H1 (cell line): Measurements from ENCODE around the gene C1orf210. TPM values are rescaled to one million over a fixed set of nuclear protein-coding genes. Genes with fewer than 3 reads are reported as not detected.

ENCODE experiments used
- CTCF ChIA-PET: fragments of 300-600 bp; sonication (Branson Sonifier 250); formaldehyde crosslinking; loops from one replicate; lab custom pipeline; 2021; ENCODE audit not compliant: partially characterized antibody; lab: Charles Lee
- POLR2A ChIA-PET: fragments of 300-600 bp; sonication (Branson Sonifier 250); formaldehyde crosslinking; loops from one replicate; lab custom pipeline; 2021; ENCODE audit warnings: inconsistent platforms; ENCODE audit not compliant: partially characterized antibody; lab: Charles Lee
- DNase-seq, 2 experiments: peaks; one replicate each; pipeline versions ENCODE4 v3.0.0 to v3.0.0-alpha.2; 2010 to 2022; ENCODE audit warnings: low spot score in 2 of 2, low read depth in 1 of 2, mixed read lengths in 1 of 2
- FAIRE-seq: peaks from 2 replicates; lab custom pipeline; 2011; peaks lifted over from hg19 to GRCh38; lab: Jason Lieb, UNC
- H2AFZ ChIP-seq: 2 replicates; pipeline ENCODE4 v1.8.1; 2012; ENCODE audit warnings: low read length, inconsistent platforms
- H2AK5ac ChIP-seq: 2 replicates; pipeline ENCODE4 v1.6.1; 2013; ENCODE audit warnings: low read depth, low read length
- H2BK120ac ChIP-seq: replicated peaks from 2 replicates; pipeline ENCODE3; 2013; ENCODE audit warnings: low read depth, low read length, inconsistent platforms
- H2BK12ac ChIP-seq: 2 replicates; pipeline ENCODE4 v1.6.1; 2013; ENCODE audit warnings: low read depth, low read length
- H2BK15ac ChIP-seq: 2 replicates; pipeline ENCODE4 v1.6.1; 2013; ENCODE audit warnings: low read length
- H2BK20ac ChIP-seq: 2 replicates; pipeline ENCODE4 v1.6.1; 2013; ENCODE audit warnings: low read length
- H2BK5ac ChIP-seq: 2 replicates; pipeline ENCODE4 v1.6.1; 2013; ENCODE audit warnings: low read depth, low read length
- H3K14ac ChIP-seq: 2 replicates; pipeline ENCODE4 v1.6.1; 2013; ENCODE audit warnings: inconsistent platforms; ENCODE audit not compliant: insufficient read length
- H3K18ac ChIP-seq: 2 replicates; pipeline ENCODE4 v1.6.1; 2013; ENCODE audit warnings: low read length; ENCODE audit errors: extremely low read depth
- H3K23ac ChIP-seq: 2 replicates; pipeline ENCODE4 v1.6.1; 2013; ENCODE audit warnings: inconsistent platforms; ENCODE audit not compliant: insufficient read length
- H3K23me2 ChIP-seq: 2 replicates; pipeline ENCODE4 v1.6.1; 2013; ENCODE audit warnings: low read depth, low read length
- H3K27ac ChIP-seq: 2 replicates; pipeline ENCODE4 v1.6.1; 2011; ENCODE audit warnings: low read depth, low read length, inconsistent platforms
- H3K27me3 ChIP-seq, 4 experiments: replicated peaks in 1 of 4; 1 replicate in 1 of 4; 2 replicates in 3 of 4; pipeline versions ENCODE4 v1.6.1 to v1.8.1; 2011 to 2013; ENCODE audit warnings: low read length in 3 of 4, mild to moderate bottlenecking in 3 of 4, inconsistent platforms in 2 of 4, mixed read lengths in 2 of 4, moderate library complexity in 1 of 4; ENCODE audit not compliant: control insufficient read depth in 3 of 4, insufficient read depth in 3 of 4; ENCODE audit errors: extremely low read depth in 1 of 4
- H3K36me3 ChIP-seq, 4 experiments: 2 replicates each; pipeline versions ENCODE4 v1.6.1 to v1.8.1; 2011 to 2013; ENCODE audit warnings: mild to moderate bottlenecking in 4 of 4, low read length in 3 of 4, moderate library complexity in 2 of 4, control low read depth in 1 of 4, inconsistent platforms in 1 of 4; ENCODE audit not compliant: insufficient read depth in 4 of 4, control insufficient read depth in 2 of 4
- H3K4ac ChIP-seq: replicated peaks from 2 replicates; pipeline ENCODE3; 2013; ENCODE audit warnings: low read length, low read depth, mixed read lengths, inconsistent platforms; ENCODE audit not compliant: insufficient read length
- H3K4me1 ChIP-seq, 4 experiments: replicated peaks in 1 of 4; 1 replicate in 1 of 4; 2 replicates in 3 of 4; pipeline versions ENCODE4 v1.6.1 to v1.8.1; 2011 to 2013; ENCODE audit warnings: low read length in 3 of 4, inconsistent platforms in 2 of 4, mixed read lengths in 1 of 4; ENCODE audit not compliant: insufficient read depth in 4 of 4, control insufficient read depth in 3 of 4
- H3K4me2 ChIP-seq, 2 experiments: 2 replicates each; pipeline versions ENCODE4 v1.6.1 to v1.8.1; 2011 to 2013; ENCODE audit warnings: low read depth in 2 of 2, low read length in 2 of 2, control low read depth in 1 of 2, inconsistent platforms in 1 of 2, mild to moderate bottlenecking in 1 of 2; ENCODE audit not compliant: insufficient read depth in 1 of 2
- H3K4me3 ChIP-seq, 4 experiments: fragments of 200-600, 300-600 bp in 1 of 4; sonication (generic), shearing (Covaris generic), sonication (Bioruptor Twin) in 1 of 4; 2 replicates each; pipeline versions ENCODE4 v1.5.1 to v1.8.1; 2011 to 2016; ENCODE audit warnings: low read length in 4 of 4, low read depth in 3 of 4, control low read depth in 2 of 4, inconsistent platforms in 2 of 4, mild to moderate bottlenecking in 2 of 4, mixed read lengths in 1 of 4, moderate library complexity in 1 of 4; ENCODE audit not compliant: insufficient read depth in 2 of 4; ENCODE audit errors: extremely low read depth in 1 of 4
- H3K56ac ChIP-seq: replicated peaks from 2 replicates; pipeline ENCODE3; 2013; ENCODE audit warnings: low read depth, mild to moderate bottlenecking, mixed read lengths, low read length, inconsistent platforms; ENCODE audit not compliant: insufficient read length
- H3K79me1 ChIP-seq: 2 replicates; pipeline ENCODE4 v1.6.1; 2013; ENCODE audit warnings: low read depth, low read length, control low read depth
- H3K79me2 ChIP-seq, 2 experiments: 2 replicates each; pipeline versions ENCODE4 v1.6.1 to v1.8.1; 2012 to 2013; ENCODE audit warnings: low read length in 2 of 2, mild to moderate bottlenecking in 2 of 2, inconsistent platforms in 1 of 2; ENCODE audit not compliant: insufficient read depth in 2 of 2, control insufficient read depth in 1 of 2
- H3K9ac ChIP-seq, 4 experiments: replicated peaks in 1 of 4; 1 replicate in 1 of 4; 2 replicates in 3 of 4; pipeline versions ENCODE4 v1.6.1 to v1.8.1; 2011 to 2013; ENCODE audit warnings: low read depth in 3 of 4, low read length in 3 of 4, control low read depth in 2 of 4, mild to moderate bottlenecking in 2 of 4, moderate library complexity in 2 of 4, inconsistent platforms in 1 of 4; ENCODE audit errors: extremely low read depth in 1 of 4
- H3K9me3 ChIP-seq, 2 experiments: 2 replicates each; pipeline versions ENCODE4 v1.6.1 to v1.8.1; 2012 to 2013; ENCODE audit warnings: mild to moderate bottlenecking in 2 of 2, moderate library complexity in 2 of 2, control low read depth in 1 of 2, inconsistent platforms in 1 of 2, low read depth in 1 of 2, low read length in 1 of 2, mixed read lengths in 1 of 2; ENCODE audit not compliant: insufficient read depth in 2 of 2
- H4K20me1 ChIP-seq, 2 experiments: replicated peaks in 1 of 2; 2 replicates each; pipeline versions ENCODE3 to v1.8.1; 2011 to 2013; ENCODE audit warnings: inconsistent platforms in 2 of 2, low read length in 2 of 2, mild to moderate bottlenecking in 1 of 2; ENCODE audit not compliant: insufficient read depth in 2 of 2, control insufficient read depth in 1 of 2
- H4K5ac ChIP-seq: 2 replicates; pipeline ENCODE4 v1.6.1; 2013; ENCODE audit warnings: low read length, low read depth, mixed read lengths, inconsistent platforms; ENCODE audit not compliant: insufficient read length
- H4K8ac ChIP-seq: 2 replicates; pipeline ENCODE4 v1.8.0; 2013; ENCODE audit warnings: mild to moderate bottlenecking, moderate library complexity, low read length, inconsistent platforms; ENCODE audit not compliant: insufficient read depth; ENCODE audit errors: extremely low read depth
- H4K91ac ChIP-seq: replicated peaks from 2 replicates; pipeline ENCODE3; 2013; ENCODE audit warnings: low read length, mixed read lengths, inconsistent platforms; ENCODE audit not compliant: insufficient read length
- CEBPB ChIP-seq: IDR thresholded peaks from 2 replicates; pipeline ENCODE4 v1.6.1; 2012; ENCODE audit warnings: low read depth, low read length
- CHD1 ChIP-seq: IDR thresholded peaks from 2 replicates; pipeline ENCODE4 v1.6.1; 2012; ENCODE audit warnings: low read depth, low read length, improper control_type of control experiment
- CHD2 ChIP-seq: IDR thresholded peaks from 2 replicates; pipeline ENCODE4 v1.6.1; 2012; ENCODE audit warnings: low read length, improper control_type of control experiment
- EP300 ChIP-seq, 2 experiments: IDR thresholded peaks; 1 replicate in 1 of 2; 2 replicates in 1 of 2; pipeline ENCODE4 v1.6.1; 2011 to 2012; ENCODE audit warnings: low read depth in 2 of 2, low read length in 2 of 2, mild to moderate bottlenecking in 2 of 2, borderline replicate concordance in 1 of 2, inconsistent platforms in 1 of 2, moderate library complexity in 1 of 2
- POLR2AphosphoS5 ChIP-seq: IDR thresholded peaks from 2 replicates; pipeline ENCODE4 v1.6.1; 2011; ENCODE audit warnings: low read depth, low read length
- RAD21 ChIP-seq, 2 experiments: IDR thresholded peaks in 1 of 2; conservative IDR thresholded peaks in 1 of 2; 2 replicates each; pipeline ENCODE4 v1.6.1; 2011; ENCODE audit warnings: low read depth in 2 of 2, low read length in 2 of 2, improper control_type of control experiment in 1 of 2, inconsistent platforms in 1 of 2, mild to moderate bottlenecking in 1 of 2, moderate library complexity in 1 of 2
- SIX5 ChIP-seq: IDR thresholded peaks from 2 replicates; pipeline ENCODE4 v1.6.1; 2011; ENCODE audit warnings: mild to moderate bottlenecking, low read depth, low read length
- TAF7 ChIP-seq: optimal IDR thresholded peaks from 2 replicates; pipeline ENCODE3; 2011; ENCODE audit warnings: low read depth, mild to moderate bottlenecking, inconsistent platforms, low read length, moderate library complexity, borderline replicate concordance
- WGBS, 2 experiments: shearing (Covaris generic) in 1 of 2; methylation state at CpG; one replicate each; pipeline versions ENCODE4 v1.1.6 to v1.1.7; 2013 to 2015; ENCODE audit warnings: low lambda C conversion rate in 2 of 2, mixed read lengths in 2 of 2, inconsistent platforms in 1 of 2, low coverage in 1 of 2, missing lambda C conversion rate in 1 of 2; ENCODE audit not compliant: insufficient replicate concordance in 2 of 2, insufficient coverage in 1 of 2, insufficient read length in 1 of 2; ENCODE audit errors: extremely low coverage in 1 of 2, missing lambda C conversion rate in 1 of 2; 5-methylcytosine and 5-hydroxymethylcytosine counted together
- polyA plus RNA-seq, 7 experiments: library from polyadenylated mRNA; depleted of rRNA in 3 of 7; stranded (reverse) in 5 of 7; unstranded in 2 of 7; fragments of >200 nt in 5 of 7; fragments of 200-250 nt in 2 of 7; gene quantifications; 1 replicate in 5 of 7; 2 replicates in 1 of 7; 4 replicates in 1 of 7; pipeline versions ENCODE4 v1.2.1 to v1.2.3, GENCODE V29; 2011 to 2013; ENCODE audit warnings: missing spikeins in 2 of 7, mixed read lengths in 2 of 7
- total RNA-seq: library from RNA; stranded (reverse); fragmentation: NEBNext Ultra II Directional; extraction: Animal tissue kit (Norgen Biotek cat#: 25700); gene quantifications from 2 replicates; pipeline ENCODE4 v1.2.1, GENCODE V29; 2021
- TF ChIP-seq, protein P1 (sequence below): IDR thresholded peaks from 2 replicates; pipeline ENCODE4 v1.6.1; 2012; ENCODE audit warnings: low read length, inconsistent platforms
- TF ChIP-seq, protein P2 (sequence below): IDR thresholded peaks from 2 replicates; pipeline ENCODE4 v1.6.1; 2012; ENCODE audit warnings: inconsistent platforms

The C1orf210 gene
- total and polyA plus RNA-seq, 2 of the 8 experiments (the other 6 are each of a cell fraction or from before 2014, with no cell fraction given): 12.0 to 27.9 TPM

DNA sequence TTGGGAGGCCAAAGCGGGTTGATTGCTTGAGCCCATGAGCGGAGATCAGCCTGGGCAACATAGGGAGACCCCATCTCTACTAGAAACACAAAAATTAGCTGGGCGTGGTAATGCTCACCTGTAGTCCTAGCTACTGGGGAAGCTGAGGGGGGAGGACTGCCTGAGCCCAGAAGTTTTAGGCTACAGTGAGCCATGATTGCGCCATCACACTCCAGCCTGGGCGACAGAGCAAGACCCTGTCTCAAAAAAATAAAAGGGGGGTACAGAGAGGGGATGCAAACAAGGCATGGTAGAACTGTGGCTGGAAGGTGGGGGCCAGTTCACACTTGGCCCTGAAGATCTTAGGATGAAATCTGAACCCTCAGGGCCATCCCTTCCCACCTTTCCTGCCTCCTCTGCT, 1.2 kb upstream of the C1orf210 start:
- Histone ChIP-seq H2BK15ac (peak overlapping the region; percentile 81; the same call in 1 of the 2 replicates), H4K91ac (no peak overlapping the region), H3K79me2 (no peaks in the 10 kb centered on the region), H3K79me1 (no peaks in the 10 kb centered on the region; the same call in none of the 2 replicates), H3K56ac (no peak overlapping the region), H3K4me1 (peaks cover 0 to 15% (median 12%) of the 10 kb centered on the region in 4 experiments; a peak in 6 of 7 replicates), H3K9ac (no peak overlapping the region), H2BK120ac (no peak overlapping the region), H4K5ac (no peak overlapping the region), H3K14ac (no peak overlapping the region), H3K4me3 (no peak overlapping the region), H3K4ac (no peak overlapping the region), H3K27ac (no peak overlapping the region), H2AK5ac (no peak overlapping the region), H2AFZ (no peak overlapping the region), H3K18ac (no peak overlapping the region), H2BK5ac (0 out of 2 replicates have a peak overlapping the region, but pooled peaks have one; percentile 52), H3K23me2 (peaks cover 3% of the 10 kb centered on the region; the same call in 1 of the 2 replicates), H2BK12ac (0 out of 2 replicates have a peak overlapping the region, but pooled peaks have one; percentile 60), H3K27me3 (no peaks in the 10 kb centered on the region; a peak in 1 of 7 replicates), H4K20me1 (no peaks in the 10 kb centered on the region), H3K23ac (no peak overlapping the region), H3K9me3 (no peaks in the 10 kb centered on the region), H3K4me2 (no peak overlapping the region; a peak in 1 of 4 replicates), H2BK20ac (no peak overlapping the region), H4K8ac (no peak overlapping the region), H3K36me3 (no peaks in the 10 kb centered on the region)
- CTCF ChIA-PET: interaction anchor here (1.2 to 3.8 kb wide), 17 partner anchors 8 to 104 kb away, joined by 3 to 26 read pairs (median 5); partner anchors contain the start of genes MED8, SZT2, TIE1 and TMEM125
- POLR2A ChIA-PET: interaction anchor here (1.3 to 2.1 kb wide), 3 partner anchors 8 to 13 kb away, joined by 3 to 15 read pairs (median 5); no protein-coding TSS in a partner anchor
- FAIRE-seq (no peak), DNase-seq (no peak)
- WGBS, 2 experiments: 89% methylated on average over 5 of the region's 5 CpGs; no CpG with 5 or more reads in 1 of the 2 experiments
- no peak for TF ChIP-seq TAF7
- TF ChIP-seq, protein P1, sequence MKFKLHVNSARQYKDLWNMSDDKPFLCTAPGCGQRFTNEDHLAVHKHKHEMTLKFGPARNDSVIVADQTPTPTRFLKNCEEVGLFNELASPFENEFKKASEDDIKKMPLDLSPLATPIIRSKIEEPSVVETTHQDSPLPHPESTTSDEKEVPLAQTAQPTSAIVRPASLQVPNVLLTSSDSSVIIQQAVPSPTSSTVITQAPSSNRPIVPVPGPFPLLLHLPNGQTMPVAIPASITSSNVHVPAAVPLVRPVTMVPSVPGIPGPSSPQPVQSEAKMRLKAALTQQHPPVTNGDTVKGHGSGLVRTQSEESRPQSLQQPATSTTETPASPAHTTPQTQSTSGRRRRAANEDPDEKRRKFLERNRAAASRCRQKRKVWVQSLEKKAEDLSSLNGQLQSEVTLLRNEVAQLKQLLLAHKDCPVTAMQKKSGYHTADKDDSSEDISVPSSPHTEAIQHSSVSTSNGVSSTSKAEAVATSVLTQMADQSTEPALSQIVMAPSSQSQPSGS: no peak
- no peak for TF ChIP-seq CEBPB
- no peak for TF ChIP-seq POLR2AphosphoS5
- no peak for TF ChIP-seq RAD21 (IDR thresholded peaks at IDR 0.05 in 1 of 2, conservative IDR thresholded peaks at IDR 0.05 in 1 of 2; ENCODE audit: low read depth in 2 of 2, low read length in 2 of 2)
- no peak for TF ChIP-seq CHD2
- TF ChIP-seq, protein P2, sequence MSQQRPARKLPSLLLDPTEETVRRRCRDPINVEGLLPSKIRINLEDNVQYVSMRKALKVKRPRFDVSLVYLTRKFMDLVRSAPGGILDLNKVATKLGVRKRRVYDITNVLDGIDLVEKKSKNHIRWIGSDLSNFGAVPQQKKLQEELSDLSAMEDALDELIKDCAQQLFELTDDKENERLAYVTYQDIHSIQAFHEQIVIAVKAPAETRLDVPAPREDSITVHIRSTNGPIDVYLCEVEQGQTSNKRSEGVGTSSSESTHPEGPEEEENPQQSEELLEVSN: no peak
- TF ChIP-seq EP300 (IDR thresholded peaks at IDR 0.05; ENCODE audit: borderline replicate concordance in 1 of 2, low read depth in 2 of 2, low read length in 2 of 2): no peak
- TF ChIP-seq SIX5: no peak
- no peak for TF ChIP-seq CHD1
